Measurements from ENCODE around the gene SSTR4. TPM values are rescaled to one million over a fixed set of nuclear protein-coding genes. Genes with fewer than 3 reads are reported as not detected.

Gene SSTR4
- total RNA-seq, 2 donors from 2014 or later, result not detected

- ATAC-seq (no peak), DNase-seq (no peak)
- 43 to 48% methylated on average over 2 of the region's 2 CpGs for WGBS, 2 donors
- Histone ChIP-seq H3K27me3 (no peaks in the 10 kb centered on the region), H3K36me3 (replicated peaks in 1 of 2; ENCODE audit: insufficient read depth in 1 of 2, low read depth in 2 of 2) (no peaks in the 10 kb centered on the region), H3K4me1 (no peaks in the 10 kb centered on the region), H3K9me3 (no peaks in the 10 kb centered on the region), H3K27ac (no peak overlapping the region), H3K4me3 (no peak overlapping the region)
- intact Hi-C loops (cut with DNase I), result no loop called here
- TF ChIP-seq CTCF (IDR thresholded peaks at IDR 0.05), result no peak
- TF ChIP-seq POLR2A (IDR thresholded peaks at IDR 0.05), result no peak
Observed at GRCh38 chr20:23003881-23004460, 31.1 kb upstream of the SSTR4 start.

DNA sequence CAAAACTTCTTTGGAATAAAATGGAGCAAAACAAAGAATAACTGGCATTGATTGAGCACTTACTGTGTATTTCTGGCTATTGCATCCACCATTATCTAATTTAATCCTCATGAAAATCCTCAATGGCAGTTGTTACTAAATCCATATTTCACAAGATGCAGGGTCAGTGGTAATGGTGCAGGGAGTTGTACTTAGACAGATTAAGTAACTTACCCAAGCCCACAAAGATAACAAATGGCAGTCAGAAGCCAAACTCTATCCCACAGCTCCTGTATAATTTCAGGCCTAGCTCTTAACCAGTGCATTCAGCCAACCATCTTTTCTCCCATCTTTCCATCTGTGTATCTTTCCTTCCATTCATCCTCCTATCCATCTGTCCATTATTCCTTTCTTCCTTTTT lies 29.3 kb upstream of the SSTR4 start:
- Histone ChIP-seq H3K27ac (no peak overlapping the region), H3K27me3 (no peaks in the 10 kb centered on the region), H3K36me3 (replicated peaks in 1 of 2; ENCODE audit: insufficient read depth in 1 of 2, low read depth in 2 of 2) (no peaks in the 10 kb centered on the region), H3K9me3 (no peaks in the 10 kb centered on the region), H3K4me1 (no peaks in the 10 kb centered on the region), H3K4me3 (no peak overlapping the region)
- intact Hi-C loops (cut with DNase I), result no loop called here
- ATAC-seq (no peak), DNase-seq (no peak)
- no peak for TF ChIP-seq CTCF (IDR thresholded peaks at IDR 0.05)
- TF ChIP-seq POLR2A (IDR thresholded peaks at IDR 0.05), result no peak

- H3K27ac ChIP-seq, result no peak overlapping the region
- H3K4me3 ChIP-seq, result no peak overlapping the region
- H3K36me3 ChIP-seq (replicated peaks in 1 of 2; ENCODE audit: insufficient read depth in 1 of 2, low read depth in 2 of 2), result no peaks in the 10 kb centered on the region
- H3K27me3 ChIP-seq, result no peaks in the 10 kb centered on the region
- no peaks in the 10 kb centered on the region for H3K9me3 ChIP-seq
- ATAC-seq (no peak), DNase-seq (no peak)
- TF ChIP-seq CTCF (IDR thresholded peaks at IDR 0.05), result no peak
- TF ChIP-seq POLR2A (IDR thresholded peaks at IDR 0.05), result no peak
- no peaks in the 10 kb centered on the region for H3K4me1 ChIP-seq
- whole genome bisulfite sequencing, 2 donors, result 60 to 71% methylated on average over 3 of the region's 3 CpGs
- intact Hi-C loops (cut with DNase I), result no loop called here
Observed at GRCh38 chr20:23007462-23007861, 27.6 kb upstream of the SSTR4 start.

- 75 to 77% methylated on average over 9 of the region's 9 CpGs for WGBS, 2 donors
- Histone ChIP-seq H3K4me3 (no peak overlapping the region), H3K4me1 (no peaks in the 10 kb centered on the region), H3K36me3 (replicated peaks in 1 of 2; ENCODE audit: insufficient read depth in 1 of 2, low read depth in 2 of 2) (no peaks in the 10 kb centered on the region), H3K27me3 (no peaks in the 10 kb centered on the region), H3K27ac (no peak overlapping the region), H3K9me3 (no peaks in the 10 kb centered on the region)
- ATAC-seq (no peak), DNase-seq (no peak)
- intact Hi-C loops (cut with DNase I), result no loop called here
- no peak for TF ChIP-seq CTCF (IDR thresholded peaks at IDR 0.05)
Observed at GRCh38 chr20:23007886-23008655, 27.0 kb upstream of the SSTR4 start.

DNA sequence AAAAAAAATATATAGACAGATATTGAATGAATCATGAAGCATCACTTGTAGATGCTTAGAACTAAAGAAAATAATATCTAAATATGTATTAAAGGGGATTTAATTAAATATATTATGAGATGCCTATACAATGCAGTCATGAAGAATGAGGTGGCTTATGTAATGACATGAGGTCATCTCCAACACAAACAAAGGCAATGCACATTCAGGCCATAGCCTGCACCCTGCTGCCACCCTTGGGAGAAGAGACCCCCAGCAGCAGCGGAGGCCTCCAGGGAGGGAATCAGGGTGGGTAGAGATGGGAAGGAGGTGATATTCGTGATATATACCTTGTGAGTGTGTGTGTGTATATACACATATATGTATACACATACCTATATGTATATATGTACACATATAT lies 26.4 kb upstream of the SSTR4 start:
- DNase-seq, result no peak
- no peaks in the 10 kb centered on the region for H3K27me3 ChIP-seq
- H3K4me3 ChIP-seq, result no peak overlapping the region
- no peaks in the 10 kb centered on the region for H3K4me1 ChIP-seq
- WGBS, 2 donors, result 71% methylated on average over 2 of the region's 2 CpGs
- no peak overlapping the region for H3K27ac ChIP-seq
- TF ChIP-seq POLR2A (IDR thresholded peaks at IDR 0.05), result no peak
- no peak for TF ChIP-seq CTCF (IDR thresholded peaks at IDR 0.05)
- intact Hi-C loops (cut with DNase I), result no loop called here
- H3K36me3 ChIP-seq (replicated peaks in 1 of 2; ENCODE audit: insufficient read depth in 1 of 2, low read depth in 2 of 2), result no peaks in the 10 kb centered on the region
- no peaks in the 10 kb centered on the region for H3K9me3 ChIP-seq
- ATAC-seq, result no peak
